T-helper 1 cell treated with Interleukin-12 subunit alpha and Interleukin-12 subunit beta and Interleukin-4 antibody, amounts not matched to agents 30 μg/mL and 1 μg/mL, for 36 hours (primary cell): Measurements from ENCODE around the gene SLC6A9.

Experiments
- H3K27ac Mint-ChIP-seq: one replicate; pipeline ENCODE4 v1.8.0; 2021; ENCODE audit warnings: mild to moderate bottlenecking, mixed read lengths
- H3K27me3 Mint-ChIP-seq: one replicate; pipeline ENCODE4 v1.8.0; 2021; ENCODE audit warnings: low read depth, mixed read lengths
- H3K36me3 Mint-ChIP-seq: one replicate; pipeline ENCODE4 v1.8.0; 2021; ENCODE audit warnings: low read depth, mixed read lengths
- H3K4me1 Mint-ChIP-seq: one replicate; pipeline ENCODE4 v1.8.0; 2021; ENCODE audit warnings: low read depth, mixed read lengths
- H3K4me3 Mint-ChIP-seq: one replicate; pipeline ENCODE4 v1.8.0; 2021; ENCODE audit warnings: mild to moderate bottlenecking, moderate library complexity, mixed read lengths
- H3K9me3 Mint-ChIP-seq: one replicate; pipeline ENCODE4 v1.8.0; 2021; ENCODE audit warnings: mixed read lengths

Gene SLC6A9

GRCh38 chr1:44038876-44039657, 7.8 kb upstream of the SLC6A9 start:
- Mint-ChIP-seq H3K27ac (no peak overlapping the region), H3K9me3 (no peaks in the 10 kb centered on the region), H3K4me1 (peaks cover 2% of the 10 kb centered on the region), H3K27me3 (peaks cover 12% of the 10 kb centered on the region), H3K36me3 (no peaks in the 10 kb centered on the region), H3K4me3 (no peak overlapping the region)

DNA sequence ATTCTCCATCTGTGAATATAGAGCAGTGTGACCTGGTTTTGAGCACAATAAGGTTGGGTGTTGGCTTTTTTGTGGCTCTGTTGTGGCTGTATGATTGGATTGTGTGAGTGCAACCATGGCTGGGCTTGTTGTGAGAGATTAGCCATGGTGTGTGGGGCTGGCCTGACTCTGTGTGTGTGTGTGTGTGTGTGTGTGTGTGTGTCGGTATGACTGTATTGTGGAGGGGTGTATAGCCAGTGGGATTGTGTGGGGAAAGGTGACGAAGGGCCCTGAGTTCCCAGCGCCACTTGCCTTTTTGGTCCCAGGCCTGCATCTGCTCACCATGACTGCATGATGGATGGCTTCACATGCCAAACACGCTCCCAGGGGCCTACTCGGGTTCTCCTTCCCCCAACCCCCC, 5.9 kb upstream of the SLC6A9 start:
- Mint-ChIP-seq H3K27me3 (peaks cover 7% of the 10 kb centered on the region), H3K27ac (no peak overlapping the region), H3K4me3 (no peak overlapping the region), H3K36me3 (no peaks in the 10 kb centered on the region), H3K4me1 (peaks cover 8% of the 10 kb centered on the region), H3K9me3 (no peaks in the 10 kb centered on the region)

GRCh38 chr1:44036409-44037139, 5.3 kb upstream of the SLC6A9 start:
- H3K9me3 Mint-ChIP-seq: no peaks in the 10 kb centered on the region
- no peak overlapping the region for H3K4me3 Mint-ChIP-seq
- H3K27me3 Mint-ChIP-seq: peaks cover 3% of the 10 kb centered on the region
- H3K27ac Mint-ChIP-seq: no peak overlapping the region
- peaks cover 12% of the 10 kb centered on the region for H3K4me1 Mint-ChIP-seq
- no peaks in the 10 kb centered on the region for H3K36me3 Mint-ChIP-seq

GRCh38 chr1:44035726-44036408, 4.6 kb upstream of the SLC6A9 start:
- Mint-ChIP-seq H3K4me3 (no peak overlapping the region), H3K27me3 (peaks cover 3% of the 10 kb centered on the region), H3K36me3 (no peaks in the 10 kb centered on the region), H3K27ac (no peak overlapping the region), H3K9me3 (no peaks in the 10 kb centered on the region), H3K4me1 (peaks cover 17% of the 10 kb centered on the region)

DNA sequence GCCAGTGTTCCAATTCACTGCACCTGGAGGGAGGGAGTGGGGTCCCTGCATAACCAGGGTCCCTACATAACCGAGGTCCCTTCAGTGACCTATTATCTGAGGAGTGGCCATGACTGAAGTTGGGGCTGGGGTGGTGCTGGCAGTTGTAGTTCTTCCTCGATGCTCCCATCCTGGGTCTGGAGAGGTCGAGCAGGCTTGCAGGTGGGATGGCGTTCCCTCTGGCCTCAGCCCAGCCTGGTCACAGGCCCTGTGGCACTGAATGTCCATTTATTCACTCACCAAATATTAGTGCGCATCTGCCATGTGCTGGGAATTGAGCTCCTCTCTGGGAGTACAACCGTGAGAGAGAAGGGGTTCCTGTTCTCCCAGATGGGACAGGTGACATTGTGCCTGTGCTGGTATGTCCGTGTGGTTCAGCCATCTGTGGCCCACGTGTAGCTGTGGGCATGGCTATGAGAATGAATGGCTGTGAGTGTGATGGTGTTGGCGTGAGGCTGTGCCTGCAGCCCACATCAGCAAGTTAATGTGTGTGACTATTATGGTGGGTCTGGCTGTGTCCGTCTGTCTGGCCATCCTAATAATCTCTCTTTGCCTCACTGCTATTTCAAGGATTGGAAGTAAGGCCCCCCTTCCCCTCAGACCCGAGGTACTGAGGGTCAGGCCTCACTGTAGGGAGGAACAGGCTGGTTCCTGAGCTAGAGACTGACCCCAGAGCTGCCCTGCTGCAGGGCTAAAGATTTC, 3.9 kb upstream of the SLC6A9 start:
- Mint-ChIP-seq H3K9me3 (no peaks in the 10 kb centered on the region), H3K27me3 (peaks cover 3% of the 10 kb centered on the region), H3K4me3 (no peak overlapping the region), H3K36me3 (no peaks in the 10 kb centered on the region), H3K27ac (no peak overlapping the region), H3K4me1 (peaks cover 17% of the 10 kb centered on the region)

DNA sequence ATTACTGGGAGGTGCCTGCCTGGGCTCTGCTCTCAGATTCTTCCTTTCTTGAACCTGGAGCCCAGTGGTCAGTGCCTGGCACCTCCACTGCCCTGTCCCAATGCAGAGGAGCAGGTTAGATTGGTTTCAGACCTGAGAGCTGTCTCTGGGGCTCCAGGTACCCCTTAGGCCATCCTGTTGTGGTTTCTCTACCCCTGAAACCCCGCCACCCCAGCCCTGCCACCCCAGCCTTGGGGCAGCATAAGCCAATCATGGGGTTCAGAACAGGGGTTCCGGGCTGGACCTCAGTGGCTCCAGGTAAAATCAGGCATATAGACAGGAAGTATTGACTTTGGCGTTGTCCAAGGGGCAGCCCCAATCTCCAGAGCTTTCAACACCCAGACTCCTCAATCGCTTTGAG, 3.2 kb upstream of the SLC6A9 start:
- Mint-ChIP-seq H3K9me3 (no peaks in the 10 kb centered on the region), H3K4me3 (no peak overlapping the region), H3K36me3 (no peaks in the 10 kb centered on the region), H3K27ac (no peak overlapping the region), H3K4me1 (peaks cover 21% of the 10 kb centered on the region), H3K27me3 (no peaks in the 10 kb centered on the region)

DNA sequence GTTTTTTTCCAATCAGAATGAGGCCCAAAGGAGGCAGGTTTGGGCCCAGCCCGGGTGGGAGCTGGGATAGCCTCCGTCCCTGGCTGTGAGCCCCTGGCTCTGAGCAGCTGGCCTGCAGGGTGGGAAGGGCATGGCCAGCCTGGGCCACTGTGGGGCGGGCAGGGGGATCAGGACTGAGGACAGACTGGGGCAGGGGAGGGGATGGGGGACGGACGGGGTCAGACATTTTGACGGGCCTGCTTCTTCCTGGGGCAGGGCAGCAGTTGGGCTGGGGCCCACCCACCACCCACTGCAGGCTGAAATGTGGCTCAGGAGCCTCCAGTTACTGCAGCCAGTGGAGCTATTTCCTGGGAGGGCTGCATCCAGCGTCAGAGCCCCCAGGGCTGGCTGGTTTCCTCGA, 2.5 kb upstream of the SLC6A9 start:
- Mint-ChIP-seq H3K4me3 (no peak overlapping the region), H3K27me3 (no peaks in the 10 kb centered on the region), H3K9me3 (no peaks in the 10 kb centered on the region), H3K4me1 (peaks cover 26% of the 10 kb centered on the region), H3K36me3 (no peaks in the 10 kb centered on the region), H3K27ac (no peak overlapping the region)

DNA sequence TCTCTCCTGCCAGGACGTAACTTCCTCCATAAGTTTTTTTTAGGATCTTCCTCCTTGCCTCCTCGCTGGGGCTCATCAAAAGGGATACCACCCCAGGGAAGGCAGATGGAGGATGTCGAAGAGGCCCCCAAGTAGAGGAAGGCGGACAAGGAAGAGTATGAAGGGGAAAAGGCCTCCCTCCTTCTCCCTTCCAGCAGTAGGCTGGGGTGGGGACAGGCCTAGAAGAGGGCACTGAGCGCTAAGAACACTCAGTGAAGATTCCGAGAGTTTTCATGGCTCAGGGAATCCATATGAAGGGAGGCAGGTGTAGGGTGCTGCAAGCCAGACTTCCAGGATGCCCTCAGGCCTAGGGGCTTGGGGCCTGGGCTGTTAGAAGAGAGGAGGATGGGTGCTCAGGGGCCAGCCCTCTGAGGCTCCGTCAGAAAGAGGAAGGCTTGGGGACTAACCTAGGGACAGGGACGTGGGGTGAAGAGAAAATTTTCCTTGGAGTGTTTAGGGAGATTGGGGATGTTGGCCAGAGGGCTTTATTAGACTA, 1.8 kb upstream of the SLC6A9 start:
- H3K4me3 Mint-ChIP-seq: no peak overlapping the region

GRCh38 chr1:44032170-44032790, 1.0 kb upstream of the SLC6A9 start:
- Mint-ChIP-seq H3K4me3 (peak overlapping the region; percentile 49), H3K9me3 (no peaks in the 10 kb centered on the region), H3K27ac (no peak overlapping the region), H3K27me3 (no peaks in the 10 kb centered on the region), H3K4me1 (peaks cover 32% of the 10 kb centered on the region), H3K36me3 (no peaks in the 10 kb centered on the region)

More for the DNA sequence above, 1.8 kb upstream of the SLC6A9 start:
- Mint-ChIP-seq H3K36me3 (no peaks in the 10 kb centered on the region), H3K9me3 (no peaks in the 10 kb centered on the region), H3K27ac (peak overlapping the region; percentile 39), H3K4me1 (peaks cover 29% of the 10 kb centered on the region), H3K27me3 (no peaks in the 10 kb centered on the region)

GRCh38 chr1:44030605-44031251, 534 bp downstream of the SLC6A9 start:
- Mint-ChIP-seq H3K27me3 (no peaks in the 10 kb centered on the region), H3K9me3 (no peaks in the 10 kb centered on the region), H3K4me3 (peak overlapping the region; percentile 88), H3K27ac (peak overlapping the region; percentile 70), H3K36me3 (no peaks in the 10 kb centered on the region), H3K4me1 (peaks cover 30% of the 10 kb centered on the region)

DNA sequence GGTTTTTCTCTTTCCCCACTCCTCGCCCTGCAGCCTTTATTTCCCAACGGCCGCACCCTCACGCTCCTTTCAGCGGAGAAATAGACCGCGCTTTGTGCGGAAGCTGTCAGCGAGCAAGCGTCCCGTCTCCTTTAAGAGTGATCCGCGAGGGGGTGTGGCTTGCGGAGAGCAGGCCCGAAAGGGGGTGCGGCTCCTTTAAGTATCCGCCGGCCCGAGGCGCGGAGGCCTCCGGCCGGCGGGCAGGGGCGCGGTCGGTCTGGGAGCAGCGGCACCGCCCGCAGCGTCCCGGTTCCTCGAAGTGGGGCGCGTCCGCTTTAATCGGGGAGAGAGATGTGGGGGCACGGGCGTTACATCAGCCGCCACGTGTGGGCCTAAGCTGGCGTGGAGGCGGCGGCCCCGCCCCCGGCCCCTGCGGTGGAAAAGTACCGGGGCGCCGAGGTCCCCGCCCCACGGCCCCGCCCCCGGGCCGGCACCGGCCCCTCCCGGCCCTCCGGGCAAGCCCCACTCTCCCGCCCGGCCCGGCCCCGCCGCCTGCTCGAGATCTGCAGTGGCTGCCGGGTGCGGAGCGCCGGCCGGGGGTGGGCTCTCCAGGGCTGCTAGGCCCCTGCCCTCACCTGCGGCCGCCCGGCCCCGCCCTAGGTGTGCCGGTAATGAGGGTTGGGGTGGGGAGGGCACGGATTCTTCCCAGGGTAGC, 1.2 kb downstream of the SLC6A9 start:
- Mint-ChIP-seq H3K4me1 (peaks cover 30% of the 10 kb centered on the region), H3K4me3 (peak overlapping the region; percentile 88), H3K27me3 (no peaks in the 10 kb centered on the region), H3K27ac (peak overlapping the region; percentile 85), H3K9me3 (no peaks in the 10 kb centered on the region), H3K36me3 (no peaks in the 10 kb centered on the region)

- H3K4me3 Mint-ChIP-seq: peak overlapping the region; percentile 87
- H3K36me3 Mint-ChIP-seq: no peaks in the 10 kb centered on the region
- peak overlapping the region; percentile 85 for H3K27ac Mint-ChIP-seq
- H3K27me3 Mint-ChIP-seq: no peaks in the 10 kb centered on the region
- peaks cover 30% of the 10 kb centered on the region for H3K4me1 Mint-ChIP-seq
- H3K9me3 Mint-ChIP-seq: no peaks in the 10 kb centered on the region
Measured at GRCh38 chr1:44029260-44029910, 1.9 kb downstream of the SLC6A9 start.
